GM18858 (cell line): ENCODE results near the gene NOSTRIN.
A peak's percentile ranks its signal among the peaks of the same experiment; 100 is the strongest.
"Not testable (repeated sequence)": the region's sequence is repeated elsewhere in the genome, so short reads cannot be mapped to it uniquely, and the experiment has no call there.

Source experiments
- ATAC-seq: cut with Tn5 transposase; IDR thresholded peaks from one replicate; pipeline ENCODE4 v1.9.1; 2021; ENCODE audit not compliant: unreplicated experiment

NOSTRIN gene, protein sequence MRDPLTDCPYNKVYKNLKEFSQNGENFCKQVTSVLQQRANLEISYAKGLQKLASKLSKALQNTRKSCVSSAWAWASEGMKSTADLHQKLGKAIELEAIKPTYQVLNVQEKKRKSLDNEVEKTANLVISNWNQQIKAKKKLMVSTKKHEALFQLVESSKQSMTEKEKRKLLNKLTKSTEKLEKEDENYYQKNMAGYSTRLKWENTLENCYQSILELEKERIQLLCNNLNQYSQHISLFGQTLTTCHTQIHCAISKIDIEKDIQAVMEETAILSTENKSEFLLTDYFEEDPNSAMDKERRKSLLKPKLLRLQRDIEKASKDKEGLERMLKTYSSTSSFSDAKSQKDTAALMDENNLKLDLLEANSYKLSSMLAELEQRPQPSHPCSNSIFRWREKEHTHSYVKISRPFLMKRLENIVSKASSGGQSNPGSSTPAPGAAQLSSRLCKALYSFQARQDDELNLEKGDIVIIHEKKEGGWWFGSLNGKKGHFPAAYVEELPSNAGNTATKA

DNA sequence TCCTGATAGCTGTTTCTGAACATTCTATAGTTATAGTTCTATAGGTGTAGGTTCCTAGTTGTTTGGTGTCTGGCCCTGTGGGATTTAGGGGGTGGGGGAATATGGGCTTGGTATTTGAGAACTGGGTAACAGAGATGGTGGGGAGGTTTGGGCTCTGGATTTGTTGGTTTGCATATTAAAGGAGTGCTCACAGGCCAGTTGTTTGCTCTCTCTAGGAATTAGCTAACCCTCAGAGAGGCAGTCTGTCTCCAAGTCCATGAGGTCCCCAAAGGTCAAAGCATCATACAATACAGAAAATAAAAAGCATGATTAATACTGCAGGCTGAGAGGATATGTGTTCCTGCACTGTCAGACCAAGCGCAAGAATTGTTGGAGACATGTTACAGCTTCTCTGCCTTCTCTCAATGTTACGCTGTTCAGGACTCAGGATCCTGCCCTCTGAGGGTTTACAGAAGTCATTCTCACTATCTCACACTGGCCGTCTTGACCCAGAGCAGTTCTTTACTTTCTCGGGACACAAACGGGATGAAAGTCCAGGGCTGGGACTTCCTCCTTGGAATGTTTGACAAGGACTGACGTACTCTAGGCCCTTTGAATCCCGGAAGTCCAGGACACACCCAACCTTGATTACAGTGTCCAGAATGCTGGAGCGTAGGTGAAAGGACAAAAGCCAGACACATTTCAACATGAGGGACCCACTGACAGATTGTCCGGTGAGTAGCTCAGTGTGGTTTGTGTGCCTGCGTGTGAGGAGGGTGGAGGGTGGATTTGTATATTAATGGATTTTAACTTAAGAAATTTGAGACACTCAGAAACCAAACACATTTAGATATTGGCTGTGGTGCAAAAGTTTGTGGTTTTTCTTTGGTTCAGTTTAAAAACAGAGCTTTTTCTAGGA, at the start of gene NOSTRIN:
NOSTRIN (plus strand) TSS at position 677 of the 898 bp plus-strand sequence; CDS start at position 687, 10 bp downstream.
- ATAC-seq: no peak

DNA sequence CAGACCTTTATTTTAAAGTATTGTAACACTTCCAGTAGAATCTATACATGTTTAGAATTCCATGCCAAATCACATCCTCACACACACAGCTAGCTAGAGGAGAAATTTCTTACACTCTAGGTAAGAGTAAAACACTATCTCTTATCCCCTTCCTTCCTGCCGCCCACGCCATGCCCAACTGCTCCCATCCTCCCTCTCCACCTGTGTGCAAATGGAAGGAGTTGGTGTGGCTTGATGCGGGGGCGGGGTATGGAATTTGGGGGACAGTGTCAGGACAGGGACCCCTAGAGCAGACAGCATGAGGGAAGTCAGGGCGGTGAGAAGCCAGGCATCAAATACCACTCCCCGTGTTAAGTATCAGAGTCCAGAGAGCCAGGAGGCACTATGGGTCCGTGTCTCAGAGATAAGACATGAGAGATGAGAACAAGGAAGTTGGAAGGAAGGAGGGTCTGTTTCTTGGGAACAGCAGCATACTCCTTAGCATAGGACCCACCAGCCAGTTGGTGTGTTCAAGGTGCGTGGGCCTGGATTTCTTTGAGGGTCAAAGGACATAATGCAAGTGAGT, 48.6 kb upstream of the NOSTRIN start:
- no peak for ATAC-seq

DNA sequence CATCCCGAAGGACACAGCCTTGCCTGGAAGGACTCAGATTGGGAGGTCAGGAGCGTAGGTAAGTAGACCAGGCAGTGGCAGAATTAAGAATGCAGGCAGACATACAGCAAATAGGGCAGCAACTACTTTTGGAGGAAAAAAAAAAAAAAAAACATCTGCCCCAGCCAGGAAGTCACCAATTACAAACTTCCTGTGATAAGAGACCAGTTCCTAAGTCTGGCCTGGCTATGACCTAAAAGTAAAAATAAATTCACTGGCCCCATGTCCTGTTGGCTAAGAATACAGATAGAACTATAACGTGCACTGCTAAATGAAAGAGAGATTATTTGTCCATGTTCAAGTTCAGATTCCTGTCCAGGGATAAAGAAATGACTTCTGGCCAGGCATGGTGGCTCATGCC, 45.2 kb upstream of the NOSTRIN start:
- no peak for ATAC-seq

DNA sequence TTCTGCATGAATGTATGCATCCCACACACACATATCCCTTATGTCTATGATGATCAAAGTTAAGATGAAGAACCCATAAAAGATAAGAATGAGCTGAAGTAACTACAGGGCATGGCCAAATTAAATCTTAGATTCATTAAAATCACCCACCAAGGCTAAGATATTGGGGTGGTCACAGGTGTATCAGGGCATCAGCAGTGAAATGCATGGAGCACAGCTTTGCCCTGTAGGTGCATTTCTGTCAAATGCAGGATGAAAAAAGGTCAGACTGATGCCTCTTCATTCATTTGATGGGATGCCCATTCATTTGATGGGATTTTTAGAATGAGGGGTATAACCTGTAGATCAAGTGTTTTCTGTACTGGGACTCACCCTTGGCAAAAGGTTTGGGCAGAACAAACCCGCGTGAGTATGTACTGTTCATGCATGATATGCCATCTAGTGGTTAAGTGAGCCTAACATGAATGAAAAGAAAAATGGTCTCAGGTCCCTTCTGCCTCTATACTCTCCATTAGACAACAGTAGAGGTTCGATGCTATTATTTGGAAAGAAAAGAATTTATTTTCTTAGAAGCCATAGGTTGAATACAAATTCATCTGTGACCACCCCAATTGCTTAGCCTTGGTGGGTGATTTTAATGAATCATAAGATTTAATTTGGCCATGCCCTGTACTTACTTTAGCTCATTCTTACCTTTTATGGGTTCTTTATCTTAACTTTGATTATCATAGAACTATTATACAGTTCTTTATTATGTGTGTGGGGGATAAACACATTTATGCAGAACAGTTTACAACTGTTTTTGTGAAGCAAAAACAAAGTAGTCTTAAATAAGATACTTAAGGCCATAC, 43.2 kb upstream of the NOSTRIN start:
- peak; percentile 54 for ATAC-seq

DNA sequence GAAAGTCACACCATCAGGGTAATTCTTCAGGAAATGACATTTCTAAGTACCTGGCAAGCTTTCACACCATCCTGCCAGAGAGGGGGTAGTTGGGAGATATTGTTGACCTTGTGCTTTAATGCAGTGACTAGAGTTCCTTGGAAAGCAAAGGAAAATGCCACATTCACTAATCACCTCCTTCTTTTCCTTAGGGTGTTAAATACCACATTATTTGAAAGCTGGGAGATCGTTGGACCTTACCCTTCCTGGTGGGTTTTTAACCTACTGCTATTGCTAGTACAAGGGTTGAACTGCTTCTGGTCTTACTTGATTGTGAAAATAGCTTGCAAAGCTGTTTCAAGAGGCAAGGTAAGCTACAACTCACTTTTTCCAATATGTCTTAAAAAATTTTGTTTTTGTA, 37.0 kb upstream of the NOSTRIN start:
- ATAC-seq: no peak

DNA sequence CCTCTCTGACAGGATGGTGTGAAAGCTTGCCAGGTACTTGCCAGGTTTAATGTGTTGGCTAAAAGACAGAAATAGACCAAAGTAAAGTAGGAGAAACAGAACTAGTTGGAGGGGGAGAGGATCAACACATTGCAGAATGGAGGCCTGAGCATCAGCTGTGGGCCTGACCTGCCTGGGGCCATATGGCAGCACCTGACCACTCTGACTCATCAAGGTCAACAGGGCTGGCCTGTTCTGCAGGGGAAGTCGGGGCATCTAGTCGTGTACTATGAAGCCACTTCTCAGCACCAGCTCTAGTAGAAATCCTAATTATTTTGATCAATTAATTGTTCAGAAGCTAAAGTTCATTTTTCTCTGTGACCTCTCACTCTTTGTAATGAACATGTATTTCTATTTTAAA, 35.8 kb upstream of the NOSTRIN start:
- no peak for ATAC-seq

DNA sequence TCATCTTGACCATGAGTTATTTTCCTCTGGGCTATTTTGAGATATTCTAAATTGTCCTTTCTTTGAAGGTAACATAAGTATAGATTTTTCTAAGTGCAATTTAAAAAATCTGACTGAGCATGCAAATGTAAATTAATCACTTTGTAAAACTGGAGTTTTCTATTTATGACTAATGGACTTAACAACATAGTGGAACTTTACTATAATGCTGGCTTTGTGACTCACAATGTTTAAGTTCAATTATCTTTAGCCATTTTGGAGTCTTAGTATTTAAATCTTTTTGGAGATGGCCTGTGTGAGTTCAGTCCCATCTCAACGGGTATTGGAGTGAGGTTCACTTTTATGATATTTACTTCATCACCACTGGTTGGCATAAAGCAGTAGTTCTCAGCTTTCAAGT, 35.2 kb upstream of the NOSTRIN start:
- no peak for ATAC-seq

DNA sequence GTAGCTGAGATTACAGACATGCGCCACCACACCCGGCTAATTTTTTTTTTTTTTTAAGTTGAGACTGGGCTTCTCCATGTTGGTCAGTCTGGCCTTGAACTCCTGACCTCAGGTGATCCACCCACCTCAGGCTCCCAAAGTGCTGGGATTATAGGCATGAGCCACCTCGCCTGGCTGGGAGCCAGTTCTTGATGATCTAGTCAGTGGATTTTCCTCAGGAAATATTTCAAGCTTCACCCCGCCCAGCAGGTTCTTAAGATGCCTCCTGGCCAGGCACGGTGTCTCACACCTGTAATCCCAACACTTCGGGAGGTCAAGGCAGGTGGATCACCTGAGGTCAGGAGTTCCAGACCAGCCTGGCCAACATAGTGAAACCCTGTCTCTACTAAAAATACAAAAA, 34.1 kb upstream of the NOSTRIN start:
- ATAC-seq: not testable (repeated sequence)

DNA sequence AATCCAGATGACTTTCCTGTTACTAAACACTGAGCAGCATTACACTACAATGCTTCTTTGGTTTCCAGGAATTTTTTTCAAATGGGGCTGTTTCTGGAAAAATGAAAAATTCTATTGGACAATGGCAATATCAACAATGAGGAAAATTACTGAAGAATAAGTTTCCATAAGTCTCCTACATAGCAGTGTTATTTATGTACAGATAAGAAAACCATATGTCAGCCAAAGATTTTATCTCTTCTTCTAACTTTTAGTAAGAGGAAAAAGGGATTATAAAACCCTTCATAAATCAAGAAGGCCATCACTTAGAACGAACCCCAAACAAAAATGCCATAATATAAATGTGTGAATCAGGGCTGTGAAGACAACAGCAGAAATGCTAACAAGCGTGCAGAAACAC, 31.6 kb upstream of the NOSTRIN start:
- ATAC-seq: no peak

DNA sequence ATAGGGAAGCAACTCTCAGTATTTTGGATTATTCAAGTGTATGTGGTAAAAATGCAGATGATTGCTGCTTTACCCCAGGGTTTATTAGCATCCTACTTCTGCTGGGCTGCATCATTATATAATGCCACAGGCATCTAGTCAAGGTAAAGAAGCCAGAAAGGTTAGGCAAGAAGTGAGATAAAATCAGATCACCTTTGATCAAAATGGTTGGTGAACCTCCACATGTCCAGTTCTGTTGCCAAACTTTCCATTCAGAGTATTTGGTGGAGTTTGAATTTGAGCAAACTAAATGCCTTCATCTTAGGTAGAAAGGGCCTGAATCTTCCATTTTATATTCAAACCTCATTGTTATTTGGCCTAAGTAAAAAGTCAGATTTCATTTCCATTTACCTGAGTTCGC, 29.7 kb upstream of the NOSTRIN start:
- ATAC-seq: no peak

DNA sequence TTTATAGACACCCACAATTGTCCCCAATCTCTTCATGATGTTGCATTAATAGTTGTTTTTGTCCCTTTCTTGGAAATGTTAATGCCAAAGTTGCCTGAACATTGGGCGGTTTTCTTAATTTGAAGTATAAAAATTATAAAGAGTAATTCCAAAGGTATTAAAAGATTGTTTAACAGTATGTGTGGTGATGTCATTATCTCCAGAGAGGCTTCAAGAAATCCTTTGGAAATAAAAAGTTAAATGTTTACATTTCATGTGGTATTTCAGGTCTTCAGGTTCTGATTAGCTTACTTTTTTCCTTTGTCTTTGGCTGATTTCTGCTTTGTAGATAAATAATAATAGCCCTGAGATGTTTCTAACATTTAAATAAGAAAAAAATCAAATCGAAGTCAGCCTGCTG, 29.3 kb upstream of the NOSTRIN start:
- no peak for ATAC-seq

DNA sequence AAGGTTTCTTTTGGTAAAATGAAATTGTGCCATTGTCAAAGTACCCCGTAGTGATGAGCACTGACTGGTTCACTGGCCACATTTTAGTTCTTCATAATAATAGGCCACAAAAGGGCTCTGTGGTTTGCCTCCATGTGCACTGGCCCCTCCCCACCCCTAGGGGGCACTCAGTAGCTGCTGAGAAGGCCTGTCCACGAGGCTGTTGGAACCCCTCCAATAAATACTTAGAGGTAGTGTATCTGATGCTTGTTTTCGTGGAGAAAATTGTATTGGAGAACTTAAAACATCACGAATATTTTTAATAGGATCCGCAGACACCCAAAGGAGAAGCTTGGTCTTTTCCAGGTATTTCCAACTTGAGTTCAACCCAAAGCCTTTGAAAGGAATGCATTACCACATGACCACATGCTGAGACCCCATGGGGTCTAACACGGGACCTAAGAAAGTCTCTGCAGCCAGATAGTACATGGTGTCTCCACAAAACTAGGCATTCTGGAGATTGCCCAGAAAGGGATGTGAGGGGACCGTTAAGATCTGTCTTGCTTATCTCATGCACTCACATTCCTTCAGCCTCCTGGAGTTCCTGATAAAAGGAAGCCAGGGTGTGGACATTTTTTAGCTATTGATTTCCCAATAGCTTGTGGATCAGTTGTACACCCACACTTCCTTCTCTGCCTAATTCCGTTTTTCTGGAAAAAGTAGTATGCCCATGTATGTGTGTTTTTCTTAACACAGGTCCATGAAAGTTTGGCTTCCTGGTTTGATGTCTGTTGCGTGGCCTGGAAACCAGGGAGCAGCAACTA, 28.5 kb upstream of the NOSTRIN start:
- no peak for ATAC-seq

DNA sequence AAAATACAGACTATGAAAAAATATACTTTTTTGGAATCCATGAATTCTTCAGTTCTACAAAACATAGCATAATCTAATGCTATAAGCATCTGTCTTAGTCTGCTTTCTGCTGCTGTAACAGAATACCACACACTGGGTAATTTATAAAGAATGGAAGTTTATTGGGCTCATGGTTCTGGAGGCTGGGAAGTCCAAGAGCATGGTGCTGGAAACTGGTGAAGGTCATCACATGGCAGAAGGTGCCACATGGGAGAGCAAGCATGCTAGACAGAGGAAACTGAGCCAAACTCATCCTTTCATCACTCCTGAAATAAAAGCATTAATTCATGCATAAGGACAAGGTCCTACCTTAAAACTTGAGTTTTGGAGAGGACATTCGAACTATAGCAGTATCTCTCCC, 26.6 kb upstream of the NOSTRIN start:
- ATAC-seq: no peak

DNA sequence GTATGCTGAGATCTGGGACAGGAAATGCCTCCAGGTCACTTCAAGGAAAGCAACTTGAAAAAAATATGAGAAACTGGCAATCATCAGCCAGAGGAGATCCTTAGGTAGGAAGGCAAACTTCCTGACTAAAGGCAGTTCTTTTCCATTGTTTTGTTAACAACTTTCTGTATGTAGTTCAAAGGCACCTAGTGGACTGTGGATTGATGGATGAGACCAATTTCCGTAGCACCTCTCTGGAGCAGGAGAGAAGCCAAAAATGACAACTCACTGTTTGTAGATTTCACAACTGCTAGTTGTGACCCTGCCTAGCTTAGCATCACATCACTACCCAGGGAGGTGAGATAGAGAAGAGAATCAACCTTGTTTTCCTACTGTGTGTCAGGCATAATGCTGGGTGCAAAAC, 21.8 kb upstream of the NOSTRIN start:
- no peak for ATAC-seq

DNA sequence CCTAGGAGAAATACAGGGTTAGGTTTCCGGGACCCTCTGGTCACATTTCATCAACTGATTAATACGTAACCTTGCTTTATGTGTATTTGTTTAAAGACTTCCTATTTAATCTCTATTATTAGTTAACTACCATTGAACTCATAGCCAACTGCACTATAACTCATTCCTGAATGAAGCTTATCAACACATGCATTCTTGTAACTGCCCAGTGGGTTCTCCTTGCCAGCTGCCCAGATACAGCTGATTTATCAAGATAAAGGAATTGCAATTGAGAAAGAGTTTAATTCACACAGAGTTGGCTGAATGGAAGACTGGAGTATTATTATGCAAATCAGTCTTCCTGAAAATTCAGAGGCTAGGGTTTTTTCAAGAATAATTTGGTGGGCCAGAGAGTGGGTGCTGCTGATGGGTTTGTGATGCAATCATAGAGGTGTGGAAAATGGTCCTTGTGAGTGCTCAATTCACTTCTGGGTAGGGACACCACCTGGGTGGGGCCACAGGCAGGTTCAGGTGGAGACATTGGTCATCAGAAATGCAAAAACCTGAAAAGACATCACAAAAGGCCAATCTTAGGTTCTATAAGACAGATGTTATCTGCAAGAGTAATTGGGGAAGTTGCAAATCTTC, 21.1 kb upstream of the NOSTRIN start:
- ATAC-seq: no peak

DNA sequence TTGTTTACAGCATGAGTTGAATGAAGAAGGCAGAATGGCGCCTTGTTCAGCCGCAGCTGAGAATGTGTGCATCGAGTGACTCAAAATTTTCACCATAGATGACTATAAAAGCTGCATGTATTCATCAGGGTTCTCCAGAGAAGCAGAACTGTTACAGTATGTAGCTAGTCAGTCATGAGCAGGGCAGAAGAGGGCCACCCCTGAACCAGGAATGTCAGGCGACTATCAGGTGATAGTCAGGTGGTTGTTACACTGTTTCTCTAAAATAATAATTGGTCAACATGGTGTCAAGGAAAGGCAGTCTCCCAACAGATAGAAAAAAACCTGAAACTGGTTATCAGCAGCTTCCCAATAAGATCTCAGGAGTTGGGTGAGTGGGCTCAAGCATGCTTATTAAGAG, 20.2 kb upstream of the NOSTRIN start:
- ATAC-seq: no peak

DNA sequence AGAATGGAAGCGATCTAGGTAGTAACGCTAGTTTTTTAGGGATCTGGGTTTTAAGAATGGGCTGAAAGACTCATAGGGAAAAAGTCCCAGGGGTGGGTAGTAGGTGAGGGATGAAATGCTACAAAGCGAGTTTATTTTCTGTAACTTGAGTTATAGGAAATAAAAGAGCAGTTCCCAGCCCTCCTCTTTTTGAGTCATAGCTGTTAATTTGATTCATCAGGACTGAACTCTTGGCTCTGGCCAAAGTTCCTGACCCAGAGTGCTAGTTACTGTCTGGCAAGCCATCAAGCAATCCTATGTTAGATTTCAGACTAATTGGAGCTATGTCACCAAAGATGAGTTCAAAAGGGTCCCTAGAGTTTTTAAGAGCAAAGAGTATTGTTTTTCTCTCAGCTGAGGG, 17.4 kb upstream of the NOSTRIN start:
- ATAC-seq: no peak

DNA sequence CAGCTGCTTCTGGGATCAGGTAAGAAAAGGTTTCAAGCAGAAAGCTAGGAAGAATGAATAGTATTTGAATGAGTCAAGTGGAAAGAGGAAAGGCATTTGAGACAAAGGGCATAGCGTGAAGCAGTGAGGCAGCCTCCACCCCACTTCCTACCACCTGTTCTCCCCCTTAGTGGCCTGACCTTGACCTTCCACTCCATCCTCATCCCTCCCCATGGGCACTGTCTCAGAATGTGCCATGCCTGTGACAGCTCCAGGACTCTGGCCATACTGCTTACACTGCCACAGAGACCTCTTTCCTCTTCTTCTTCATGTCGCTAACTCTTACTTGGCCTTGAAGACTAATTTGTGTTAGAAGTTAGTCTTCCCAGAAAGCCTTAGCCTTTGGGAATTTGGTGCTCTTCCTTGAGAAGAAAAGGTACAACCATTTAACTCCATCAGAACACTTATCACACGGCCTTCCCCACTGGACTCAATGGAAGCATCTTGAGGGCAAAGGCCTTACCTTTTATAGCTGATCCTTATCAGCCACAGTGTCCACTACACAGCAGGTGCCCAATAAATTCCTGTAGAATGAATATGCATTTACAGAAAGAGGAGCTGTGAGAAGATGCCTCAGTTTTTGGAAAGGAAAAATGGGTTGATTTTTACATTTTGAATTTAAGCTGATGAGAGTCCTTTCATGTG, 15.2 kb upstream of the NOSTRIN start:
- ATAC-seq: no peak
